ENCODE data around the gene ZNF503.

DNA sequence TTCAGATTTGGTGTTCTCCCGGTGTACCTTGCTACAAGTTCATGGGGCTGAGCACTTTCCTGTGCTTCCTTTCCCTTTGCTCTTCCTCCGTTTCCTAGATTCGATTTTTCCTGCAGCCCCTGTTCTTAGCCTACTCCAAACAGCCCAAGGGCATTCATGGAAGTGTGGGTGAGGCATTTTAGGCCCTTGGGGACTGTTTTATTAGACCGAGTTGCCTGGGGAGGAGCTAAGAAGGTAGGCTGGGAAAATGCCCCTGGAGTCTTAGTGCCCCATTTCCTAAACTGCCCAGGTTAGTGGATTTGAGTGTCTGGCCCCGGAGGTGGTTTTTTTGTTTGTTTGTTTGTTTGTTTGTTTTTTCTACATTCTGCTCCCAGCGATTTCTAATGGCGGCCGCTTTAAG lies 31.7 kb upstream of the ZNF503 start:
- TF ChIP-seq, protein P1, sequence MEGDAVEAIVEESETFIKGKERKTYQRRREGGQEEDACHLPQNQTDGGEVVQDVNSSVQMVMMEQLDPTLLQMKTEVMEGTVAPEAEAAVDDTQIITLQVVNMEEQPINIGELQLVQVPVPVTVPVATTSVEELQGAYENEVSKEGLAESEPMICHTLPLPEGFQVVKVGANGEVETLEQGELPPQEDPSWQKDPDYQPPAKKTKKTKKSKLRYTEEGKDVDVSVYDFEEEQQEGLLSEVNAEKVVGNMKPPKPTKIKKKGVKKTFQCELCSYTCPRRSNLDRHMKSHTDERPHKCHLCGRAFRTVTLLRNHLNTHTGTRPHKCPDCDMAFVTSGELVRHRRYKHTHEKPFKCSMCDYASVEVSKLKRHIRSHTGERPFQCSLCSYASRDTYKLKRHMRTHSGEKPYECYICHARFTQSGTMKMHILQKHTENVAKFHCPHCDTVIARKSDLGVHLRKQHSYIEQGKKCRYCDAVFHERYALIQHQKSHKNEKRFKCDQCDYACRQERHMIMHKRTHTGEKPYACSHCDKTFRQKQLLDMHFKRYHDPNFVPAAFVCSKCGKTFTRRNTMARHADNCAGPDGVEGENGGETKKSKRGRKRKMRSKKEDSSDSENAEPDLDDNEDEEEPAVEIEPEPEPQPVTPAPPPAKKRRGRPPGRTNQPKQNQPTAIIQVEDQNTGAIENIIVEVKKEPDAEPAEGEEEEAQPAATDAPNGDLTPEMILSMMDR (IDR thresholded peaks at IDR 0.05), result no peak
- no peak for TF ChIP-seq POLR2A (IDR thresholded peaks at IDR 0.05)

Measured in uterus (tissue), 2 donors.